ENCODE results near the gene KLHL26.
A peak's percentile ranks its signal among the peaks of the same experiment; 100 is the strongest.

KLHL26 gene

DNA sequence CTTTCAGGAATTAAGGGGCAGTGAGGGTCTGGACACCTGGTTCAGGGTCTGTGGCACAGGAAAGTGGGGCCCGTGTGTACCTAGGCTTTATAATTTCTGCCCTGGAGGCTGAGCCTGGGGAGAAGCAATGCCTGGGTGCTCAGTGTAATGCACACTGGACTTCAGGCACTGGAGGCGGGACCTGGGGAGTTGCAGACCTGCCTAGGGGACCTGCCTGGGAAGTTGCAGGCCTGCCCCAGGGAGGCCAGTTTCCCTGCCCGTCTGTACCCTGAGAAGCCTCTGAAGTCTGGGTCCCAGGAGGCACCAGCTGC lies 26.6 kb upstream of the KLHL26 start:
- TF ChIP-seq, protein P1, sequence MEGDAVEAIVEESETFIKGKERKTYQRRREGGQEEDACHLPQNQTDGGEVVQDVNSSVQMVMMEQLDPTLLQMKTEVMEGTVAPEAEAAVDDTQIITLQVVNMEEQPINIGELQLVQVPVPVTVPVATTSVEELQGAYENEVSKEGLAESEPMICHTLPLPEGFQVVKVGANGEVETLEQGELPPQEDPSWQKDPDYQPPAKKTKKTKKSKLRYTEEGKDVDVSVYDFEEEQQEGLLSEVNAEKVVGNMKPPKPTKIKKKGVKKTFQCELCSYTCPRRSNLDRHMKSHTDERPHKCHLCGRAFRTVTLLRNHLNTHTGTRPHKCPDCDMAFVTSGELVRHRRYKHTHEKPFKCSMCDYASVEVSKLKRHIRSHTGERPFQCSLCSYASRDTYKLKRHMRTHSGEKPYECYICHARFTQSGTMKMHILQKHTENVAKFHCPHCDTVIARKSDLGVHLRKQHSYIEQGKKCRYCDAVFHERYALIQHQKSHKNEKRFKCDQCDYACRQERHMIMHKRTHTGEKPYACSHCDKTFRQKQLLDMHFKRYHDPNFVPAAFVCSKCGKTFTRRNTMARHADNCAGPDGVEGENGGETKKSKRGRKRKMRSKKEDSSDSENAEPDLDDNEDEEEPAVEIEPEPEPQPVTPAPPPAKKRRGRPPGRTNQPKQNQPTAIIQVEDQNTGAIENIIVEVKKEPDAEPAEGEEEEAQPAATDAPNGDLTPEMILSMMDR (IDR thresholded peaks at IDR 0.05; ENCODE audit: low read depth, low read length, missing control alignments) = no peak
- no peak for DNase-seq (ENCODE audit: low read depth)
- in situ Hi-C loops (cut with HindIII; ENCODE audit: low sequenced_read_pairs) = no loop called here
- no peak overlapping the region for H3K4me3 ChIP-seq (ENCODE audit: low read depth, low read length)

DNA sequence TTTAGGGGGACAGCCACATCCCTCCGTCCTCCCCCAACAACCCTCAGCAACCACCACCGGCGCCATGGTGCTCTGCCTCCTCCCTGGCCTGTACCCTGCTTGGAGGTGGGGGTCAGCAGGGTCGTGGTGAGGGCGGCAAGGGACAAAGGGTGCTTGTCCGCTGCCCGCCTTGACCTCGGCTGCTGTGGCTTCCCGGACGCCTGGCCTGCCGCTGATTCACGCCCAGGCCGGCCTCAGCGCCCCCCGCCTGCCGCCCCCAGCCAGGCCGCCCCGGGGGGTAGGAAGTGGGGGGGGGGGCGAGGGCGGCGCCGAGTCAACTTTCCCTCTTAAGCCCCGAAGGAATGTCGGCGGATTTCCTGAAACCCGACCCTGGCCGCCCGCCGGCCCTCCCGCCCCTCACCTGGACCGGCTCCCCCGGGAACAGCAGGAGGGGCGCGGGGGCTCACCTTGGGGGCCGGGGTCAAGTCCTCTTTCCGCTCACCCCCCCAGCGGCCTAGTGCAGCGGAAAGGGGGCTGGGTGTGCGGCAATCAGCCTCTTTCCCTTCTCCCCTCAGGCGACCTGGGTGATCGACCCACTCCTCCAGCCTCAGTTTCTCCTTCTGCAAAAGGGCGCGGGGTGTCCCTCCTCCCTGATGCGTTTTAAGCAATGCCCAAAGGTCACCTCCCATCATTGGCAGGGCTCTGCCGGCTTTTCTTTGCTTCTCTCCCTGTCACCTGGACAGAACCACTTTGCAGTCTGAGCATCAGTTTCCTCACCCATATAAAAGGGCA lies 26.1 kb upstream of the KLHL26 start:
- TF ChIP-seq, protein P1 (IDR thresholded peaks at IDR 0.05; ENCODE audit: low read depth, low read length, missing control alignments) = no peak
- no peak for DNase-seq (ENCODE audit: low read depth)
- H3K4me3 ChIP-seq (ENCODE audit: low read depth, low read length) = no peak overlapping the region
- in situ Hi-C loops (cut with HindIII; ENCODE audit: low sequenced_read_pairs) = no loop called here

DNA sequence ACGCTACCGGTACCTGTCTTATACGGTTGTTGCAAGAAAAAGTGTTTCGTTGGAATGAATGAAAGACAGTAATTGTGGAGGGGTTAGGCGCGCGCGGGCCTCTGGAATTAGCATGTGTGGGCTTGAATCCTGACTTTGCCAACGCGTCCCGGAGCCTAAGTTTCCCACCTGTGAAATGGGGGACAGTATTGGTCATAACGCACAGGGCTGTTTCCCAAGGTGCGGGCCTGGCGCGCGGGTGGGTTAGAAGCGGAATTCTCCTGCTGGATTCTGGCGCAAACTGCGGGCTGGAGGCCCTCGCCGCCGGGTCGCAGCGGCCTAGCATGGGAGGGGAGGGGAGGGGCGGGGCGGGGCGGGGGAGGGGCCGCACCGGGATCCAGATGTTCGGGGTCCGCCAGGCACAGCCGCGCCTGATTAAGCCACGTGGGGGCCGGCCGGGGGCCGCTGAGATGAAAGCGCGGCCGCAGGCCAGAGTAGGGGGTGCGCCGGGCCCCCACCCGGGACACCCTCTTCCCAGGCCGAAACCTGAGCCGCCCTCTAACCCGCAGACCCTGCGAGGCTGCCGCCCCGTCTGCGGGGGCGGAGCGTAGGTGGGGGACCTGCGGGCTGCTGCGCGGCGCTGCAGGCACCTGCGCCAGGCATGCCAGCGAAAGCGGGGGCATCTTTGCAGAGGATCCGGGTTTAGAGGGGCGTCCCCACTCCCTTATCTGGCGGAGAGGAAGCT lies 25.3 kb upstream of the KLHL26 start:
- H3K4me3 ChIP-seq (ENCODE audit: low read depth, low read length) = no peak overlapping the region
- TF ChIP-seq, protein P1 (IDR thresholded peaks at IDR 0.05; ENCODE audit: low read depth, low read length, missing control alignments) = no peak
- in situ Hi-C loops (cut with HindIII; ENCODE audit: low sequenced_read_pairs) = no loop called here
- DNase-seq (ENCODE audit: low read depth) = no peak

DNA sequence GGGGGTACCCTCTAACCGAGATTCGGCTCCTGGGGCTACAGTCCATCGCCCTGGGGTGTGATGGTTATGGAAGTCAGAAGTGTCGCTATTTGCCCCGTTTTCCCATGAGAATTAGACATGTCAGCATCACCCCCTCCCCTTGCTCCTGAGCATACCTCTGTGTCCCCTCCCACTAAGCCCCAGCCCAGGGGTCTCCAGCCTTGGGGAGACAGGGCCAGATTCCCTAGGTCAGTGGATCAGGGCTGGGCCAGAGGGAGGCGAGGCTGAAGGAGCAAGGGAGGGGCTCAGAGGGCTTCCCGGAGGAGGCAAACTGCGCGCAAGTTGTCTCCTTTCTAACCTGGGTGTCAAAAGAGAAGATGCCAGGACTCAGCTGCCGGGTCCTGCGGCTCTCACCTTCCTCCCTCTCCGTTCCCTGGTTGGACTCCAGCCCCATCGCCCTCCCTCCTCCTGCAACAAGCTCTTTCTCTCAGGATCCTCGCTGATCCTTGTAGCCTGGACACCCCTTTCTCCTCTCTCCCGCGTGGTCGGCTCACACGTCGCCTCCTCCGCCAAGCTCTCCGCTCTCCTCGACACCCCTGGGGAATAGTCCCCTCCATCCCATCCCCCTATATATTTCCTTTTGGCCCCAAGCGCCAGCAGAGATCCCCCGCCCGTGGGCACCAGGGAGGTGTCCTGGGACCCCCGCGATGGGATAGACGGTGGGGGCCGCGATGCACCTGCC lies 24.6 kb upstream of the KLHL26 start:
- no peak for DNase-seq (ENCODE audit: low read depth)
- H3K4me3 ChIP-seq (ENCODE audit: low read depth, low read length) = peak overlapping the region; percentile 27
- TF ChIP-seq, protein P1 (IDR thresholded peaks at IDR 0.05; ENCODE audit: low read depth, low read length, missing control alignments) = no peak
- in situ Hi-C loops (cut with HindIII; ENCODE audit: low sequenced_read_pairs) = no loop called here

DNA sequence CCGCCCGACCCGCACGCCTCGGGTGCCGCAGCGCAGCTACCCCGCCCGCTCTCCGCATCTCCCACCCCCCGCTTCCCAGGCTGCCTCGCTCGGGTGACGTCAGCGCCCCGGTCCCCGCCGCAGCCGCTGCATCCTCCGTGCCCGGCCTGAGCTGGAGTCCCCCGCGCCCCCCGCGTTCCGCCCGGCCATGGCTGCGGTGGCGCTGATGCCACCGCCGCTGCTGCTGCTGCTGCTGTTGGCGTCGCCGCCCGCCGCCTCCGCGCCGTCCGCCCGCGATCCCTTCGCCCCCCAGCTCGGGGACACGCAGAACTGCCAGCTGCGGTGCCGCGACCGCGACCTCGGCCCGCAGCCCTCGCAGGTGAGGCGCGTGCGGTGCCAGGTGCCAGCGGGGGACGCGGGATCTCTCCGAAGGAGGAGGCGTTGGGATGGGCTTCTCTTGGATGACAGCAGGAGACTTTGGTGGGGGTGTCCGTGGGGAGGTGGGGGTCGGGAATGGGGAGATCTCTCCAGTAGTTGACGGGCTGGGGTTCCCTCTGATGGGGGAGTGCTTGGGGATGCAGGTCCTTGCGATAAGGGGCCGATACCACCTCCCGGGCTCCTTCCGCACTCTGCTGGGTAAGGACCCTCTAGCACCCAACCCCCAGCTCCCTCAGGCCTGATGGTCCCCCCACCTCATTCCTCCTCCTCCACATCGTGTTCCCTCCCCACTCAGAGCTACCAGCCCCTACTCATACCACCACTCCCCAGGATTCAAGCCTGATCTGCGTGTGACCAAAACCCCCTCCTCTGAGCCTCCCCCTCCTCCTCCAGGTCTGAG lies 23.8 kb upstream of the KLHL26 start, which contains the start of gene TMEM59L:
Gene TMEM59L, plus strand, starts transcription at position 99 of the 817 bp plus-strand sequence. Its CDS starts 89 bp downstream, at position 188.
- H3K4me3 ChIP-seq (ENCODE audit: low read depth, low read length) = peak within 1 kb of the TSS; percentile 27
- in situ Hi-C loops (cut with HindIII; ENCODE audit: low sequenced_read_pairs) = no loop called here
- DNase-seq (ENCODE audit: low read depth) = no peak
- TF ChIP-seq, protein P1 (IDR thresholded peaks at IDR 0.05; ENCODE audit: low read depth, low read length, missing control alignments) = no peak

Data from astrocyte of the cerebellum (primary cell).